SK-N-SH (cell line): ENCODE results near the gene RHOBTB3. TPM values are rescaled to one million over a fixed set of nuclear protein-coding genes. Genes with fewer than 3 reads are reported as not detected.
A peak's percentile ranks its signal among the peaks of the same experiment; 100 is the strongest.

Source experiments
- CTCF ChIA-PET: fragments of 300-600, 350-600 bp; formaldehyde crosslinking; extraction: SDS; loops from one replicate; lab custom pipeline; 2021; lab: Yijun Ruan, JAX
- POLR2A ChIA-PET: fragments of 350-600 bp; sonication (Branson Sonifier 250); formaldehyde crosslinking; extraction: SDS; loops from one replicate; lab custom pipeline; 2020; ENCODE audit warnings: antibody characterized with exemption, inconsistent platforms; lab: Yijun Ruan, JAX
- DNase-seq: peaks from one replicate; pipeline ENCODE4 v3.0.0; 2012
- H2AFZ ChIP-seq: fragments of 200-600 bp; sonication (generic); 2 replicates; pipeline ENCODE4 v1.8.1; 2016; ENCODE audit warnings: antibody characterized with exemption, mild to moderate bottlenecking, low read depth
- H3F3A ChIP-seq: fragments of 200-600 bp; sonication (generic); replicated peaks from 2 replicates; pipeline ENCODE3; 2016; ENCODE audit warnings: antibody characterized with exemption, mild to moderate bottlenecking; ENCODE audit not compliant: insufficient read depth
- H3K27ac ChIP-seq, 2 experiments: fragments of 200-500 bp in 1 of 2; fragments of 200-600 bp in 1 of 2; sonication (Bioruptor generic) in 1 of 2; sonication (generic), shearing (Covaris generic) in 1 of 2; 2 replicates each; pipeline versions ENCODE4 v1.5.1 to v1.6.1; 2014 to 2016; ENCODE audit warnings: low read depth in 2 of 2, inconsistent platforms in 1 of 2, low read length in 1 of 2, mild to moderate bottlenecking in 1 of 2, mixed read lengths in 1 of 2
- H3K27me3 ChIP-seq: fragments of 200-600 bp; sonication (generic), shearing (Covaris generic); 2 replicates; pipeline ENCODE4 v1.6.1; 2016; ENCODE audit warnings: mixed run types; ENCODE audit not compliant: insufficient read depth
- H3K36me3 ChIP-seq, 2 experiments: fragments of 200-500 bp in 1 of 2; fragments of 200-600 bp in 1 of 2; sonication (Bioruptor generic) in 1 of 2; sonication (generic) in 1 of 2; replicated peaks in 1 of 2; 2 replicates each; pipeline versions ENCODE3 to v1.5.1; 2014 to 2016; ENCODE audit warnings: low read length in 1 of 2, mild to moderate bottlenecking in 1 of 2; ENCODE audit not compliant: insufficient read depth in 2 of 2, control insufficient read depth in 1 of 2
- H3K4me1 ChIP-seq, 2 experiments: fragments of 200-500 bp in 1 of 2; fragments of 200-600 bp in 1 of 2; sonication (Bioruptor generic) in 1 of 2; sonication (generic), shearing (Covaris generic) in 1 of 2; 2 replicates each; pipeline versions ENCODE4 v1.5.1 to v1.6.1; 2014 to 2016; ENCODE audit warnings: low read depth in 1 of 2, low read length in 1 of 2, mixed run types in 1 of 2; ENCODE audit not compliant: insufficient read depth in 2 of 2, control insufficient read depth in 1 of 2
- H3K4me2 ChIP-seq: fragments of 200-600 bp; sonication (generic), shearing (Covaris generic); 2 replicates; pipeline ENCODE4 v1.6.1; 2017; ENCODE audit warnings: mixed run types
- H3K4me3 ChIP-seq, 2 experiments: fragments of 200-500 bp in 1 of 2; fragments of 200-600 bp in 1 of 2; sonication (Bioruptor generic) in 1 of 2; sonication (generic), shearing (Covaris generic) in 1 of 2; 2 replicates each; pipeline versions ENCODE4 v1.5.1 to v1.8.1; 2014 to 2016; ENCODE audit warnings: low read depth in 2 of 2, inconsistent platforms in 1 of 2, low read length in 1 of 2, mild to moderate bottlenecking in 1 of 2, mixed read lengths in 1 of 2, moderate library complexity in 1 of 2
- H3K79me2 ChIP-seq: fragments of 200-600 bp; sonication (generic); 2 replicates; pipeline ENCODE4 v1.8.1; 2017; ENCODE audit warnings: mild to moderate bottlenecking; ENCODE audit not compliant: insufficient read depth
- H3K9ac ChIP-seq: fragments of 200-600 bp; sonication (generic); 2 replicates; pipeline ENCODE4 v1.6.1; 2017; ENCODE audit warnings: mixed run types
- H3K9me2 ChIP-seq: fragments of 200-600 bp; sonication (generic); 2 replicates; pipeline ENCODE4 v1.6.1; 2017; ENCODE audit warnings: mixed run types
- H3K9me3 ChIP-seq: fragments of 200-600 bp; sonication (generic); 2 replicates; pipeline ENCODE4 v1.6.1; 2017; ENCODE audit warnings: mixed run types, mild to moderate bottlenecking, moderate library complexity
- H4K20me1 ChIP-seq: fragments of 200-600 bp; sonication (generic); 2 replicates; pipeline ENCODE4 v1.6.1; 2017; ENCODE audit warnings: mild to moderate bottlenecking, mixed run types; ENCODE audit not compliant: insufficient read depth
- CHD2 ChIP-seq: fragments of 150-350 bp; IDR thresholded peaks from 2 replicates; pipeline ENCODE4 v1.6.1; 2018; ENCODE audit warnings: low read length; ENCODE audit not compliant: partially characterized antibody
- EZH2phosphoT487 ChIP-seq: fragments of 200-600 bp; sonication (generic); IDR thresholded peaks from 2 replicates; pipeline ENCODE4 v1.6.1; 2017; ENCODE audit warnings: low read depth, mixed run types, mild to moderate bottlenecking, antibody characterized with exemption, moderate library complexity, borderline replicate concordance
- FOSL2 ChIP-seq: IDR thresholded peaks from 2 replicates; pipeline ENCODE4 v1.4.0; 2012; ENCODE audit warnings: low read depth, mild to moderate bottlenecking, moderate library complexity, borderline replicate concordance
- FOXJ3 ChIP-seq: sonication (generic); formaldehyde crosslinking; IDR thresholded peaks from 2 replicates; pipeline ENCODE4 v1.5.1; 2020; ENCODE audit warnings: mild to moderate bottlenecking, missing genetic modification reagents
- GATA2 ChIP-seq: sonication (generic); formaldehyde crosslinking; IDR thresholded peaks from 2 replicates; pipeline ENCODE4 v1.5.0; 2020; ENCODE audit warnings: mild to moderate bottlenecking, missing genetic modification reagents
- IRF3 ChIP-seq: fragments of 150-350 bp; IDR thresholded peaks from 2 replicates; pipeline ENCODE4 v1.6.1; 2016; ENCODE audit warnings: mild to moderate bottlenecking, low read depth, low read length
- JUND ChIP-seq: IDR thresholded peaks from 2 replicates; pipeline ENCODE4 v1.4.0; 2012
- MEF2A ChIP-seq: IDR thresholded peaks from 2 replicates; pipeline ENCODE4 v1.4.0; 2012; ENCODE audit warnings: low read depth, borderline replicate concordance
- MXI1 ChIP-seq: IDR thresholded peaks from 2 replicates; pipeline ENCODE4 v1.6.1; 2012; ENCODE audit warnings: mild to moderate bottlenecking, low read depth, low read length, improper control_type of control experiment
- POLR2AphosphoS5 ChIP-seq: IDR thresholded peaks from 2 replicates; pipeline ENCODE4 v1.6.1; 2012; ENCODE audit warnings: low read depth, low read length
- RCOR1 ChIP-seq: fragments of 150-350 bp; IDR thresholded peaks from 2 replicates; pipeline ENCODE4 v1.6.1; 2017; ENCODE audit warnings: antibody characterized with exemption, low read length
- RFX5 ChIP-seq: IDR thresholded peaks from 2 replicates; pipeline ENCODE4 v1.6.1; 2012; ENCODE audit warnings: mild to moderate bottlenecking, improper control_type of control experiment, low read length
- SIN3A ChIP-seq: IDR thresholded peaks from 2 replicates; pipeline ENCODE4 v1.6.1; 2012; ENCODE audit warnings: low read depth, mild to moderate bottlenecking, low read length, moderate library complexity, borderline replicate concordance
- SMC3 ChIP-seq: IDR thresholded peaks from 2 replicates; pipeline ENCODE4 v1.6.1; 2012; ENCODE audit warnings: low read depth, low read length, improper control_type of control experiment
- TAF1 ChIP-seq: IDR thresholded peaks from 2 replicates; pipeline ENCODE4 v1.6.1; 2012; ENCODE audit warnings: low read depth, mild to moderate bottlenecking, low read length, moderate library complexity, borderline replicate concordance
- WGBS: methylation state at CpG from one replicate; pipeline ENCODE4 v1.1.6; 2017; ENCODE audit warnings: low lambda C conversion rate; 5-methylcytosine and 5-hydroxymethylcytosine counted together
- polyA plus RNA-seq, 3 experiments: library from polyadenylated mRNA; depleted of rRNA; stranded (reverse); fragments of >200 nt; gene quantifications; 2 replicates each; pipeline ENCODE4 v1.2.3, GENCODE V29; 2012
- TF ChIP-seq, protein P1 (sequence below): fragments of 150-350 bp; IDR thresholded peaks from 2 replicates; pipeline ENCODE4 v1.6.1; 2017; ENCODE audit warnings: antibody characterized with exemption, low read length, low read depth, borderline replicate concordance

The RHOBTB3 gene
- polyA plus RNA-seq, 1 of the 3 experiments (the other 2 are of a cell fraction), result 59.3 TPM

DNA sequence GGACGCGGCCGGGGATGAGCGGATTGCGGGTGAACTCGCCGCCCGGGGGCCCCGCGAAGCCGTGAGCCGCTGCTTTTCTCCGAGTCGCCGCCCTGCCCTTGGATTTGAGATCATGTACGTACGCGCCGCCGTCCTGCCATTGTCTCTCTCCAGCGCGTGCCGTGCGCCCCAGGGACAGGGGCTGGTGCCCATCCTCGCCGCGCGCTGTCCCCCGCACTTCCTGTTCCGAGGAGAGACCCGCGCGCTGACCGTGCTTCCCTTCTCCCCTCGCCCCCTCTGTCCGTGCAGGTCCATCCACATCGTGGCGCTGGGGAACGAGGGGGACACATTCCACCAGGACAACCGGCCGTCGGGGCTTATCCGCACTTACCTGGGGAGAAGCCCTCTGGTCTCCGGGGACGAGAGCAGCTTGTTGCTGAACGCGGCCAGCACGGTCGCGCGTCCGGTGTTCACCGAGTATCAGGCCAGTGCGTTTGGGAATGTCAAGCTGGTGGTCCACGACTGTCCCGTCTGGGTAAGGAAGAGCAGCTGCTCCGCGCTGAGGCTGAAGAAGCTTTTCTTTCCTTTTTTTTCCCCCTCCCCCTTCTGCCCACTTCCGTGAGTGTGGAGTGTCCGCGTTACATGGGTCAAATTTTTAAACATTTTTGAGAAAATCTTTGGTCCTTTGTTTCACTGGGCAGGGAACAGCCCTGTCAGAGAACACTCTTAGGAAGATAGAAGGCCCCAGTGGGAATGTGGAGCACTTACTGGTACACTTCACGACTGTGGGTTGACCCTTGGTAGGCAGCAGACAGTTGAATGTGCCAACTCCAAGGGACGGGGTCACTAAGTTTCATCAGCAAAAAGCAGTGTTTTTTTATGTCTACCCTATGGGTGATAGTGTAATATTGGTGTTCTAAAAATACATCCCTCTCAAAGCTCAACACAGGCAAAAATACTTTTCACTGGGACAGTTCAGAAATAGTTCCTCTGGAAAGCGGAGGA lies 727 bp downstream of the RHOBTB3 start:
- CTCF ChIA-PET, result interaction anchor here (0.5 to 5.5 kb wide), 10 partner anchors 13 to 117 kb away, joined by 3 to 30 read pairs (median 4); partner anchors contain the start of gene RFESD

GRCh38 chr5:95733107-95733665 lies 2.0 kb downstream of the RHOBTB3 start:
- Histone ChIP-seq H3K4me1 (peaks cover 7 to 27% of the 10 kb centered on the region in 2 experiments; a peak in 3 of 4 replicates), H3K4me2 (peak overlapping the region; percentile 82), H3K4me3 (peak overlapping the region; percentile 80 to 98; a peak in 3 of 4 replicates), H3K9me3 (no peaks in the 10 kb centered on the region), H3K9ac (peak overlapping the region; percentile 82), H2AFZ (0 out of 2 replicates have a peak overlapping the region, but pooled peaks have one; percentile 15), H3K79me2 (peaks cover 48% of the 10 kb centered on the region), H4K20me1 (no peaks in the 10 kb centered on the region), H3K27ac (peak overlapping the region in 1 of 2 experiments; percentile 11; a peak in 1 of 4 replicates), H3K36me3 (peaks cover 10 to 26% of the 10 kb centered on the region in 2 experiments), H3K27me3 (no peaks in the 10 kb centered on the region), H3F3A (no peaks in the 10 kb centered on the region), H3K9me2 (no peaks in the 10 kb centered on the region)
- no peak for DNase-seq
- TF ChIP-seq, protein P1, sequence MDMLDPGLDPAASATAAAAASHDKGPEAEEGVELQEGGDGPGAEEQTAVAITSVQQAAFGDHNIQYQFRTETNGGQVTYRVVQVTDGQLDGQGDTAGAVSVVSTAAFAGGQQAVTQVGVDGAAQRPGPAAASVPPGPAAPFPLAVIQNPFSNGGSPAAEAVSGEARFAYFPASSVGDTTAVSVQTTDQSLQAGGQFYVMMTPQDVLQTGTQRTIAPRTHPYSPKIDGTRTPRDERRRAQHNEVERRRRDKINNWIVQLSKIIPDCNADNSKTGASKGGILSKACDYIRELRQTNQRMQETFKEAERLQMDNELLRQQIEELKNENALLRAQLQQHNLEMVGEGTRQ, result no peak
- no peak for TF ChIP-seq JUND
- no peak for TF ChIP-seq FOSL2
- no peak for TF ChIP-seq MEF2A
- no peak for TF ChIP-seq SMC3
- TF ChIP-seq RFX5, result no peak
- TF ChIP-seq POLR2AphosphoS5, result no peak
- no peak for TF ChIP-seq RCOR1
- TF ChIP-seq MXI1, result no peak
- TF ChIP-seq EZH2phosphoT487, result no peak
- TF ChIP-seq IRF3, result no peak
- TF ChIP-seq FOXJ3 (CRISPR knock-in tag), result no peak
- no peak for TF ChIP-seq SIN3A
- TF ChIP-seq CHD2, result no peak
- 42% methylated on average over 9 of the region's 9 CpGs for WGBS
- CTCF ChIA-PET, result interaction anchor here (1.2 to 5.5 kb wide), 3 partner anchors 48 to 113 kb away, joined by 3 to 30 read pairs (median 11); no protein-coding TSS in a partner anchor
- POLR2A ChIA-PET, result no interaction called here

More for the DNA sequence above, 727 bp downstream of the RHOBTB3 start:
- peaks cover 15 to 31% of the 10 kb centered on the region in 2 experiments; a peak in 3 of 4 replicates for H3K4me1 ChIP-seq
- 2% methylated on average over 29 of the region's 64 CpGs for WGBS
- H3K9me2 ChIP-seq, result no peaks in the 10 kb centered on the region
- H3K79me2 ChIP-seq, result peaks cover 44% of the 10 kb centered on the region
- peak overlapping the region; percentile 80 to 98 for H3K4me3 ChIP-seq
- peak overlapping the region; percentile 82 for H3K4me2 ChIP-seq
- H3F3A ChIP-seq, result no peaks in the 10 kb centered on the region
- POLR2A ChIA-PET, result interaction anchor here (0.8 to 2.7 kb wide), 6 partner anchors 9 to 91 kb away, joined by 3 to 25 read pairs (median 4); partner anchors contain the start of genes GLRX and RFESD
- H3K27me3 ChIP-seq, result no peaks in the 10 kb centered on the region
- H3K27ac ChIP-seq, result peak overlapping the region; percentile 77 to 97
- peaks cover 4 to 13% of the 10 kb centered on the region in 2 experiments for H3K36me3 ChIP-seq
- H3K9me3 ChIP-seq, result no peaks in the 10 kb centered on the region
- DNase-seq, result peak; percentile 75
- H2AFZ ChIP-seq, result peak overlapping the region; percentile 58
- H4K20me1 ChIP-seq, result no peaks in the 10 kb centered on the region
- TF ChIP-seq MEF2A (no peak), CHD2 (peak; percentile 3), GATA2 (CRISPR knock-in tag) (peak; percentile 7; the same call in 1 of the 2 replicates), SIN3A (no peak; the same call in 1 of the 2 replicates), MXI1 (peak; percentile 33; the same call in 1 of the 2 replicates), TAF1 (0 out of 2 replicates have a peak, but pooled peaks have one; percentile 8)
- peak overlapping the region; percentile 82 for H3K9ac ChIP-seq
